Mucosa of rectum (tissue), 2 donors: ENCODE results near the gene RASGRF2.

Experiments used
- H3K27ac ChIP-seq, 2 donors: one replicate each; pipeline ENCODE4 v1.7.0; 2013; ENCODE audit warnings: inconsistent platforms in 2 of 2, low read depth in 2 of 2, low read length in 2 of 2
- H3K27me3 ChIP-seq, 2 donors: one replicate each; pipeline ENCODE4 v1.7.0; 2013; ENCODE audit warnings: low read length in 2 of 2; ENCODE audit not compliant: control insufficient read depth in 2 of 2, insufficient read depth in 2 of 2
- H3K36me3 ChIP-seq, 2 donors: one replicate each; pipeline ENCODE4 v1.7.0; 2013; ENCODE audit warnings: low read length in 2 of 2; ENCODE audit not compliant: control insufficient read depth in 2 of 2, insufficient read depth in 2 of 2
- H3K4me1 ChIP-seq, 2 donors: one replicate each; pipeline ENCODE4 v1.7.0; 2013; ENCODE audit warnings: low read length in 2 of 2, mild to moderate bottlenecking in 1 of 2; ENCODE audit not compliant: control insufficient read depth in 2 of 2, insufficient read depth in 2 of 2
- H3K4me3 ChIP-seq, 2 donors: one replicate each; pipeline ENCODE4 v1.7.0; 2013; ENCODE audit warnings: low read length in 2 of 2
- H3K9ac ChIP-seq, 2 donors: one replicate each; pipeline ENCODE4 v1.7.0; 2013; ENCODE audit warnings: low read length in 2 of 2, low read depth in 1 of 2, mild to moderate bottlenecking in 1 of 2
- H3K9me3 ChIP-seq, 2 donors: one replicate each; pipeline ENCODE4 v1.7.0; 2013; ENCODE audit warnings: low read length in 2 of 2; ENCODE audit not compliant: control insufficient read depth in 2 of 2
- donor health status: healthy.
- donor health status: Normal muscosa, but diverticular disease.

RASGRF2 gene

DNA sequence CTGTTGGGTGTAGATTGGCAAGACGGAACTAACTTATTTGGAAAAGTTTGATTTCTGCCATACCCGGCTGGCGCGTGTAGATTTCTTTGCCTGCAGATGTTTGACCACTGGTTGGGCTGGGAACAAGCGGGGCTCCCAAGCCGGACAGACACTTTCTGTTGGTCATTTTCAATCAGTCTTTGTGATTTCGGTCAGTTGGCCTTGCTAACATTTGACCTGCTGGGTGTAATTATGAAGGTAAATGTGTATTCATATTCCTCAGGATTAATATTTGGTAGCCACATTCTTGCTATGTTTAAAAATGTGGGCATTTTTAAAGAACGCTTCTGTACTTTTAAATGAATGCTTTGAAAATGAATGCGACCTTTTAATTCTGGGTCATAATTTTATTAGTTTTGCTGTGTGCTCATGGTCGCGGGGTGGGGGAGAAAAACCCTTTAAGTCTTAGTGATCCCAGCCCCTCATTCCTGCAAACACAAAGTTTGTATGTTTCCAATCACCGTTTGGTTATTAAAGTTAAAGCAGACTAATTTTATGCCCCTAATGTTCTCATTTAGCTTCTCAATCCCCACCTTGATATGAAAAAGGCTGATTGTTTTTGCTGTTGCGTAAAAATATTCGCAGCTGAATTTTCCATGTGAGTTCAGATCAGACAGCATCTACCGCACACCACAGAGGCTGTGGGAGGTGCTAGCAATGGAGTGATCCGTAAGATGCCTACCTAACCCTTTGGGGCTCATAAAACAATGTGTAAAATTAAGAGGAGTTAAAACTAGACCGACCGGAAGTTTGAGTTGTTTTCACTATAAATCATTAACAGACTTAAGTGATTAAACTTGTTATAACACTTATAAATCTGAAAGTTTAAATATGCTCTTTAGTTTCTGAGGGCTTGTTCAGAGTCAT, 1.5 kb downstream of the RASGRF2 start:
- Histone ChIP-seq H3K9me3 (no peaks in the 10 kb centered on the region), H3K4me1 (peaks cover 14 to 16% of the 10 kb centered on the region in 2 donors), H3K27ac (peak overlapping the region in 1 of 2 donors; percentile 3), H3K27me3 (peaks cover 15 to 17% of the 10 kb centered on the region in 2 donors), H3K4me3 (peak overlapping the region; percentile 53 to 73), H3K36me3 (no peaks in the 10 kb centered on the region), H3K9ac (no peak overlapping the region)

DNA sequence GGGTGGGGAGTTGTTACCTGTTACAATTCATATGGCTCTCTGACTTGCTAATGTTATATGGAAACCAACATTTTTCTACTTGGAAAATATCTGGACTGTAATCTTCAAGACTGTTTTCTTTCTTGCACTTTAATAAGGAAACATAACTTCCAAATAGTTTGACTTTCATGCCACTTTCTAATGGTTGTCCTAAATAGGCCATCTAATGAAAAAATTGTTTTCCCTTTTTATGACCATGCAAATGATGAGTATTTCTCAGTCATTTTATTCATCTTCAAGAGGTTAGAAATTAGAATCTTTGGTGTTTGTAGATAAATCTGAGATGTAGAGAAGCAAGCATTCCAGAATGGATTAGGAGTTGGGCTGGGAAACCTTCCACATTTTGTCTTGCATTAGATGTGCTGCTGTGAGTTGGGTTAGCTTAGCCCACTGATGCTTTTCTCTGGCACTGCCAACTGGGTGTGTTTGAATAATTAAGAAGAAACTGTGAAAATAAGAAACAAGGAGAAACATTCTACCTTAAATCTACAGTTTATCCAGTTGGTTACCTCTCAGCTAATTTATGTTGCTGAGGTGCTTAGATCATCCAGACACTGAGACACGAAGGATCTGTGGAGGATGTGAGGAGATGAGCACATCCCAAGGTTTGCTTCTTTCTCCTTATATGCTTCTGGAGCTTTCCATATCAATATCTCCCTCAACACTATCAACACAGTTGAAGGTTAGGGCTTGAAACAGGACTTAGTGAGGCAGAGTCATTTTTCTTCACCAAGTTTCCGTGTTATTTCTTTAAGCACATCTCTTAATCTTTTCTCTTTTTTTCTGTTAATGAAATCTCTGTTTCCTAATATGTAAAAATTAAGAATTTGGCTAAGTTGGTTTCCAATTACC, 2.7 kb downstream of the RASGRF2 start:
- Histone ChIP-seq H3K4me1 (peaks cover 14 to 16% of the 10 kb centered on the region in 2 donors), H3K4me3 (no peak overlapping the region), H3K27me3 (peaks cover 14% of the 10 kb centered on the region in 2 donors), H3K9me3 (no peaks in the 10 kb centered on the region), H3K9ac (no peak overlapping the region), H3K27ac (no peak overlapping the region), H3K36me3 (no peaks in the 10 kb centered on the region)

DNA sequence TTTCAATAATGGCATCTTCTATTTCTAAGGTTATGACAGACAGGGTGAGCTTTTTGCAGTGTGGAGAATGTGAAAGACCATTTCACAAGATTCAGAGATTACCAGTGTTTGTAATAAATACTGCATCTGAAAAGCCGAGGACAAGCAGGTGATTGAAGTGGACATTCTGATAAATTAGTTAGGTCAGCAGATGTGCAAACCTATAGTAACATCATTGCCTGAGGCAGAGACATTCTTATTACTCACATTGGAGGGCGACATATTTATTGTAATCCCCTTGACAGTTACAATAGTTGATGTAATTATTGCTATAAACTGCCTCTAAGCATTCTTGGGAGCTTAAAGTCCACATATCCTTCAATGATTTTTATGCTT, 3.3 kb downstream of the RASGRF2 start:
- H3K4me3 ChIP-seq = no peak overlapping the region
- H3K9ac ChIP-seq = no peak overlapping the region
- peaks cover 14 to 16% of the 10 kb centered on the region in 2 donors for H3K4me1 ChIP-seq
- peaks cover 12 to 14% of the 10 kb centered on the region in 2 donors for H3K27me3 ChIP-seq
- no peaks in the 10 kb centered on the region for H3K36me3 ChIP-seq
- H3K9me3 ChIP-seq = no peaks in the 10 kb centered on the region
- no peak overlapping the region for H3K27ac ChIP-seq

DNA sequence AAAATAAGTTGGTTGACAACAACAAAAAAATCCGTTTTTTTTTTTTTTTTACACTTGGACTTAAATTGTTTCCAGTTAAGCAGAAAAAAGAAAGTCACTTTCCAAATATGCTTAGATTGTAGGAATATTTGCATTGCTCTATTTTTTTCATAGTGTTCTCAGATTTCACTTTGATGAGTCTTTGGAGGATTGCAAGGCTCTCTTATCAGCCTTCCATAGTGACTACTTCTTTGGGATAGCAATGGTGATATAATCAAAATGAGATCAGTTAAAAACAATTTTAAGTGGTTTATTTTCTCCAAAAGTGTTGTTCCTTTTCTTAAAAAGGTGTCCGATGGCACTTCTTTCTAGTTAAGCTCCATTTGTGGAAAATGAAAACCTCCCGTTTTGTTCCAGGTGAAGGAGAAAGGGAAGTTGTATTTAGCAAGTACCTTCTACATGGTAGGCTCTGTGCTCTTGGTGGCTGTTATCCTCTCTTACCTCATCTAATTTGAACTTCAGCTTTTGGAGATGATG, 3.9 kb downstream of the RASGRF2 start:
- Histone ChIP-seq H3K4me3 (no peak overlapping the region), H3K27ac (no peak overlapping the region), H3K9me3 (no peaks in the 10 kb centered on the region)

DNA sequence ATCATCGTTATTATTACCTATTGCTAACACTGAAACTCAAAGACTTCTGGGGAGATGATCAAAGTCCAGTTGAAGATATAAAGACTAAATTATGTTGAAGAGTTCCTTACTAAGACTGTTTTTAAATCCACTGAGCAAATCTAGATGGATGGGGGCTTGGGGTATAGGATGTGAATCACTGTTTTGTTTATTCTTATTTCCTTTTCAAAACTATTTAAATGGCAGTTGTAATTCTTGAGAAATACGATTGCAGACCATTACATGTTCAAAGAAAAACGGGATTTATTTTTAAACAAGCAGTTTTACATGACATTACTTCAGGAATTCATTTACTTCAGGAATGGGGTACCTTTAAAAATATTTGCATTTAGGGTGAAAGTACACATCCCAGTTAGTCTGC, 4.3 kb downstream of the RASGRF2 start:
- Histone ChIP-seq H3K36me3 (no peaks in the 10 kb centered on the region), H3K4me3 (no peak overlapping the region), H3K9ac (no peak overlapping the region), H3K27ac (no peak overlapping the region), H3K4me1 (peaks cover 14 to 16% of the 10 kb centered on the region in 2 donors), H3K9me3 (no peaks in the 10 kb centered on the region), H3K27me3 (peaks cover 6 to 11% of the 10 kb centered on the region in 2 donors)

More for the DNA sequence above, 3.9 kb downstream of the RASGRF2 start:
- Histone ChIP-seq H3K9ac (no peak overlapping the region), H3K27me3 (peaks cover 11 to 14% of the 10 kb centered on the region in 2 donors), H3K36me3 (no peaks in the 10 kb centered on the region), H3K4me1 (peaks cover 14 to 16% of the 10 kb centered on the region in 2 donors)

DNA sequence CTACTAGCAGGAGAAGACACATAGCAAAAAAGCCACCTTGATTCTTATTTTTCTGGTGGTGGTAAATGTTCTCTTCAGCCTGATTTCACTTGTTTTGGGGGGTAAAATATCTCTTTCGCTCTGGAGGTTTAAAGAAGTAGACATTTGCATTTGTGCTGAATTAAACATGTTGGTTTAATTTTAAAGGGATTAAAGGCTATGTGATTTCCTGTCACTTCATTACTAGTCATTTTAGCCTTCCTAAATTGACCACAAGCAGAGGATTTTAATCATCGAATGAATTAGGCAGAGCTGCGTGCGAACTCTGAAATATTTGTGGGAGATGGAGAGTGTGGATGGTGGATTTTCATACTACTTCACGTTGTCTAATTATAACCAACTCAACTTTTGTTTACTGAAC, 4.8 kb downstream of the RASGRF2 start:
- Histone ChIP-seq H3K9me3 (no peaks in the 10 kb centered on the region), H3K4me1 (peaks cover 13 to 14% of the 10 kb centered on the region in 2 donors), H3K9ac (no peak overlapping the region), H3K27ac (no peak overlapping the region), H3K27me3 (peaks cover 3 to 7% of the 10 kb centered on the region in 2 donors), H3K36me3 (no peaks in the 10 kb centered on the region), H3K4me3 (no peak overlapping the region)

DNA sequence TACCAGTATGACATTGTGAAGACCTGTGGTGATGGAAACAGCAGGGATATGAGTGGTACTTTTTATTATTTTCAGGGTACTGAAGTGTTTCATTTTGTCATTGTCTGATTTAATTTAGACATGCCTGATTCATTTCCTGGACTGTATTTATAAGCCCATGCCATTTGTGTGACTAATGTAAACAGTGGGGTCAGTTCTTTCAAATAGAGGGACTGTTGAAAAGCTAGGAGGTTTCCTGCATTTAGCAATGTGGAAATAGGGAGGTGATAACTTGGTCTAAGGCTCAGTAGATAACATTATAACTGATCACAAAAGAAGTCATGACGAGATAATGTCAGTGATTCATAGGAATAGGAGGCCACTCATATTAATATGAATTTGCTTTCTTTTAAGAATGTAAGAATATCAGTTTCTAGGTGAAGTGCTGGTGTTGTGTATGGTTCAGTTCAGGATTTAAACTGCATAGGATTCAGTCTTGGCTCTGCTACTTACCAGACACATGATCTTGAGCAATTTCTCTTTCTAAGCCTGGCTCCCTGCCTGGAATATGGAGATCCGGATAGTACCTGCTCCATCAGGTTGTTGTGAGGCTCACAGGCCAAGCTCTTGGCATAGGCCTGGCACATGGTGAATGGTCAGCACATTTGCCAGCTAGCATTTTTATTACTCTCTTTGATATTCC, 7.5 kb downstream of the RASGRF2 start:
- Histone ChIP-seq H3K36me3 (no peaks in the 10 kb centered on the region), H3K27ac (no peak overlapping the region), H3K9ac (no peak overlapping the region), H3K9me3 (no peaks in the 10 kb centered on the region), H3K4me1 (peaks cover 0 to 2% of the 10 kb centered on the region in 2 donors), H3K27me3 (no peaks in the 10 kb centered on the region), H3K4me3 (no peak overlapping the region)

DNA sequence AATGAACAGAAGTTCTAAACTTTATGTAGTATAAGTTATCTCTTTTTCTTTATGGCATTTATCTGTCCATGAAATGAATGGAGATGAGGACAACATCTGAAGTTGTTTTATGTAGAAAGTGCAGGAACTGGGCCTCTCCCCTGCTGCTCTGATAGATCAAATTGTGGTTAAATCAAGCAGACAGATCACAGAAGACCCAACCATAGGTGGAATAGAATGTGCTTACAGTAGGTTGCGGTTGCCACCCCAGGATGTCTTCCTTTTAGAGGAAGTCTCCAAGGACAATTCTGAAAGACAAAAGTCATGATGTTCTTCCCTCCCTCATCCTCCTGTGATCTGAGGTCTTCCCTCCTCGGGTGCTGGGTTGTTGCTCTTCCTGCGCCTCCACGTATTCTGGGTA, 12.9 kb downstream of the RASGRF2 start:
- Histone ChIP-seq H3K27me3 (no peaks in the 10 kb centered on the region), H3K4me3 (no peak overlapping the region), H3K36me3 (no peaks in the 10 kb centered on the region), H3K9ac (no peak overlapping the region), H3K9me3 (no peaks in the 10 kb centered on the region), H3K27ac (no peak overlapping the region), H3K4me1 (no peaks in the 10 kb centered on the region)

DNA sequence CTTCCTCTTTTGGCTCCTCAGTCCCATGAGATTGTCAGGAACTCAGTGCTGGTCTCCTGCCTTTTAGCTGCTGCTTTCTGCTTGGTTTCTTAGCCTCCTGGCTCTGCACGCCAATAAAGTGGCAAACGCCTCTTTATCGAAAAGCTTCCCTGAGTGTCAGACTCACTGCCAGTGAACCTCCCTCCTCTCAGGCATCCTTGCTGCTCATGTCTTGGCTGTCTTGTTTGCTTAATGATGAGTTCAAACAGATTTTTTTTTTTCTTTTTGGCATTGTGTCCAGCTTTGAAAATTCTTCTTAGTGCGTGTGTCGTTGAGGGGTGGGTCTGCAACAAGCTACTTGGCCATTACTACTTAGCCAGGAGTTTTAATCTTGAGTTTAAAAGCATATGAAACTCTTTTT, 14.9 kb downstream of the RASGRF2 start:
- H3K36me3 ChIP-seq = no peaks in the 10 kb centered on the region
- no peaks in the 10 kb centered on the region for H3K4me1 ChIP-seq
- no peak overlapping the region for H3K4me3 ChIP-seq
- H3K9me3 ChIP-seq = no peaks in the 10 kb centered on the region
- no peaks in the 10 kb centered on the region for H3K27me3 ChIP-seq
- H3K27ac ChIP-seq = no peak overlapping the region
- no peak overlapping the region for H3K9ac ChIP-seq
